Tibial nerve (tissue), 4 donors: ENCODE data around the gene GASK1A. TPM values are rescaled to one million over a fixed set of nuclear protein-coding genes. Genes with fewer than 3 reads are reported as not detected.

Experiments
- DNase-seq, 2 donors: peaks; one replicate each; pipeline ENCODE4 v3.0.0-alpha.2; 2019; ENCODE audit warnings: low spot score in 2 of 2
- H3K27ac ChIP-seq, 4 donors: fragments of 200-600 bp; sonication (generic) in 3 of 4; one replicate each; pipeline ENCODE4 v1.5.1; 2017 to 2019; ENCODE audit warnings: mild to moderate bottlenecking in 1 of 4
- H3K27me3 ChIP-seq, 2 donors: fragments of 200-600 bp; sonication (generic) in 1 of 2; one replicate each; pipeline versions ENCODE4 v1.5.1 to v1.6.0; 2017 to 2019
- H3K36me3 ChIP-seq, 3 donors: fragments of 200-600 bp; sonication (generic); one replicate each; pipeline ENCODE4 v1.5.1; 2018 to 2019
- H3K4me1 ChIP-seq, 4 donors: fragments of 200-600 bp; sonication (generic) in 3 of 4; one replicate each; pipeline ENCODE4 v1.5.1; 2017 to 2019
- H3K4me3 ChIP-seq, 4 donors: fragments of 200-600 bp; sonication (generic) in 3 of 4; one replicate each; pipeline ENCODE4 v1.5.1; 2017 to 2019; ENCODE audit warnings: mild to moderate bottlenecking in 1 of 4, moderate library complexity in 1 of 4
- H3K9me3 ChIP-seq, 4 donors: fragments of 200-600 bp; sonication (generic) in 3 of 4; one replicate each; pipeline ENCODE4 v1.5.1; 2017 to 2019
- EP300 ChIP-seq, 2 donors: sonication (generic); formaldehyde crosslinking; IDR thresholded peaks; one replicate each; pipeline ENCODE4 v1.6.1; 2017; ENCODE audit warnings: antibody characterized with exemption in 2 of 2, mild to moderate bottlenecking in 1 of 2
- POLR2A ChIP-seq, 2 donors: fragments of 450-650 bp; IDR thresholded peaks; one replicate each; pipeline ENCODE4 v1.6.1; 2017; ENCODE audit warnings: antibody characterized with exemption in 2 of 2, mild to moderate bottlenecking in 2 of 2, moderate library complexity in 2 of 2
- WGBS, 2 donors: methylation state at CpG; one replicate each; pipeline ENCODE4 v1.1.5; 2018; 5-methylcytosine and 5-hydroxymethylcytosine counted together
- total RNA-seq, 4 donors: library from RNA; depleted of rRNA; stranded (reverse); fragments of >200 nt; gene quantifications; one replicate each; pipeline ENCODE4 v1.1.0, GENCODE V29; 2016
- TF ChIP-seq, protein P1 (sequence below), 5 experiments: fragments of 200-600 bp in 3 of 5; fragments of 450-650 bp in 2 of 5; sonication (generic) in 3 of 5; IDR thresholded peaks; one replicate each; pipeline ENCODE4 v1.5.1; 2016 to 2019; ENCODE audit warnings: antibody characterized with exemption in 5 of 5, mild to moderate bottlenecking in 3 of 5, moderate library complexity in 2 of 5

Gene GASK1A
- total RNA-seq, 4 donors from 2014 or later: 43.0 to 70.6 (median 49.5) TPM

DNA sequence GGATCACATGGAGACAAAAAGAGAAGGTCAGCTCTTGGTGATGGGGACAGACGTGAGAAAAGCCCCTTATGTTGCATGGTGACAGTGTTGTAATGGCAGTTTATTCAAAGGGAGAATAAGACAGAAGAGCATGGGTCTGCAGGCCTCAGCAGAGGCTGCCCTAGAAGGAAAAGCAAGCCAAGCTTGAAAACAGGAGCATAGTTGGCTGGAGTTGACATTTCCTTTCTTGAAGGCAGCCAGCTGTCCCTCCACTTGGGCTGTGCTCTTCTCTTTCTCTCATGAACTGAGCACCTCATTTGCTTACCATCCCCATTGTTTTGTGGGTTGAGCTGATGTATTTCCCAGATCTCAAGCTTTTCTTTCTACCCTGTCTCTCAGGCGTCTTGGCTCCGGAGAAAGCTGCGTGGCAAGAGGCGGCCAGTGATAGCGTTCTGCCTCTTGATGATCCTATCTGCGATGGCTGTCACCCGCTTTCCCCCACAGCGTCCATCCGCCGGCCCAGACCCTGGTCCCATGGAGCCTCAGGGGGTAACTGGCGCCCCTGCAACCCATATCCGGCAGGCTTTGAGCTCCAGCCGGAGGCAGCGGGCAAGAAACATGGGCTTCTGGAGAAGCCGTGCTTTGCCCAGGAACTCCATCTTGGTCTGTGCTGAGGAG is 52.9 kb downstream of the GASK1A start:
- Histone ChIP-seq H3K4me1 (peaks cover 0 to 6% (median 0%) of the 10 kb centered on the region in 4 donors), H3K36me3 (peaks cover 0 to 15% (median 0%) of the 10 kb centered on the region in 3 donors), H3K27ac (no peak overlapping the region), H3K4me3 (no peak overlapping the region), H3K27me3 (no peaks in the 10 kb centered on the region), H3K9me3 (no peaks in the 10 kb centered on the region)
- no peak for DNase-seq
- WGBS, 2 donors: 90 to 95% methylated on average over 16 of the region's 16 CpGs
- TF ChIP-seq, protein P1, sequence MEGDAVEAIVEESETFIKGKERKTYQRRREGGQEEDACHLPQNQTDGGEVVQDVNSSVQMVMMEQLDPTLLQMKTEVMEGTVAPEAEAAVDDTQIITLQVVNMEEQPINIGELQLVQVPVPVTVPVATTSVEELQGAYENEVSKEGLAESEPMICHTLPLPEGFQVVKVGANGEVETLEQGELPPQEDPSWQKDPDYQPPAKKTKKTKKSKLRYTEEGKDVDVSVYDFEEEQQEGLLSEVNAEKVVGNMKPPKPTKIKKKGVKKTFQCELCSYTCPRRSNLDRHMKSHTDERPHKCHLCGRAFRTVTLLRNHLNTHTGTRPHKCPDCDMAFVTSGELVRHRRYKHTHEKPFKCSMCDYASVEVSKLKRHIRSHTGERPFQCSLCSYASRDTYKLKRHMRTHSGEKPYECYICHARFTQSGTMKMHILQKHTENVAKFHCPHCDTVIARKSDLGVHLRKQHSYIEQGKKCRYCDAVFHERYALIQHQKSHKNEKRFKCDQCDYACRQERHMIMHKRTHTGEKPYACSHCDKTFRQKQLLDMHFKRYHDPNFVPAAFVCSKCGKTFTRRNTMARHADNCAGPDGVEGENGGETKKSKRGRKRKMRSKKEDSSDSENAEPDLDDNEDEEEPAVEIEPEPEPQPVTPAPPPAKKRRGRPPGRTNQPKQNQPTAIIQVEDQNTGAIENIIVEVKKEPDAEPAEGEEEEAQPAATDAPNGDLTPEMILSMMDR (IDR thresholded peaks at IDR 0.05): no peak
- no peak for TF ChIP-seq POLR2A (IDR thresholded peaks at IDR 0.05)

DNA sequence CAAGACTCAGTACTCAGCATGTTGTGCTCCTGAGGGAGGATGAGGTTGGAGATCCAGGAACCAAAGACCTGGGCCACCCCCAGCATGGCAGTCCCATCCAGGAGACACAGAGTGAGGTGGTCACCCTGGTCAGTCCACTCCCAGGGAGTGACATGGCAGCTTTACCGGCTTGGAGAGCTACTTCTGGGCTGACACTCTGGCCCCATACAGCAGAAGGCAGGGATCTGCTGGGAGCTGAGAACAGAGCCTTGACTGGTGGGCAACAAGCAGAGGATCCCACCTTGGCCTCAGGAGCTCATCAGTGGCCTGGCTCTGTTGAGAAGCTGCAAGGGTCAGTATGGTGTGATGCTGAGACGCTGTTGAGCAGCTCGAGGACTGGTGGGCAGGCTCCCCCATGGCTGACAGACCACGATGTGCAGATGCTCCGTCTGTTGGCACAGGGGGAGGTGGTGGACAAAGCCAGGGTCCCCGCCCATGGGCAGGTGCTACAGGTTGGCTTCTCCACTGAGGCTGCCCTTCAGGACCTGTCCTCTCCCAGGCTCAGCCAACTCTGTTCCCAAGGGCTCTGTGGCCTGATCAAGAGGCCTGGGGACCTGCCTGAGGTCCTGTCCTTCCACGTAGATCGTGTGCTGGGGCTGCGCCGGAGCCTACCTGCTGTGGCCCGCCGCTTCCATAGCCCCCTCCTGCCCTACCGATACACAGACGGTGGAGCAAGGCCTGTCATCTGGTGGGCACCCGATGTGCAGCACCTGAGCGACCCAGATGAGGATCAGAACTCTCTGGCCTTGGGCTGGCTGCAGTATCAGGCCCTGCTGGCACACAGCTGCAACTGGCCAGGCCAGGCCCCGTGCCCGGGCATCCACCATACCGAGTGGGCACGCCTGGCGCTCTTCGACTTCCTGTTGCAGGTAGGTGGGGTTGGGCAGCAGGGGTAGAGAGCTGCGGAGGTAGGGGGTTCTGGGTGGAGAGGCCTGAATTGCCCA is 53.8 kb downstream of the GASK1A start:
- Histone ChIP-seq H3K4me1 (peaks cover 0 to 6% (median 0%) of the 10 kb centered on the region in 4 donors), H3K4me3 (no peak overlapping the region), H3K9me3 (no peaks in the 10 kb centered on the region), H3K27me3 (no peaks in the 10 kb centered on the region), H3K36me3 (peaks cover 0 to 15% (median 0%) of the 10 kb centered on the region in 3 donors), H3K27ac (no peak overlapping the region)
- no peak for DNase-seq
- 91 to 94% methylated on average over 17 to 23 of the region's 23 CpGs for WGBS, 2 donors
- TF ChIP-seq POLR2A (IDR thresholded peaks at IDR 0.05) (no peak), EP300 (IDR thresholded peaks at IDR 0.05) (no peak)
- TF ChIP-seq, protein P1 (IDR thresholded peaks at IDR 0.05): no peak

DNA sequence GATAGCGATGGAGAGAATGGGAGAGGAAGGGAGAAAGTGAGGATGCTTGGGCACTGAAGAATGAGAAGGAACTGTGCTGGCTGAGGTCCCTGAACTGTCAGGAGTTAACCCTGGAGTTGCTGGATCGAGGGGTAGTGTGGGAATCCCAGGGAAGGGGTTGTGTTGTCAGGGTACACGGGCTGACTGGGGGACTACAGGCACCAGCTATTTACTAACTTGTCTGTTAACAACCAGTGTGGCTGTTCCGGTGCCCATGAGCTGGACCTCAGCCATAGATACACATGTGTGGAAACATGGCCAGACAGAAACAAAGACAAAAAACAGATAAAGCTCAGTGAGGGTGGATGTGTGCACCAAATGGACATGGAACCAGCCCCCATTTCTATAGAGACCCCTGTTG is 55.1 kb downstream of the GASK1A start:
- H3K27me3 ChIP-seq: no peaks in the 10 kb centered on the region
- no peak for DNase-seq
- 71 to 73% methylated on average over 4 of the region's 4 CpGs for WGBS, 2 donors

DNA sequence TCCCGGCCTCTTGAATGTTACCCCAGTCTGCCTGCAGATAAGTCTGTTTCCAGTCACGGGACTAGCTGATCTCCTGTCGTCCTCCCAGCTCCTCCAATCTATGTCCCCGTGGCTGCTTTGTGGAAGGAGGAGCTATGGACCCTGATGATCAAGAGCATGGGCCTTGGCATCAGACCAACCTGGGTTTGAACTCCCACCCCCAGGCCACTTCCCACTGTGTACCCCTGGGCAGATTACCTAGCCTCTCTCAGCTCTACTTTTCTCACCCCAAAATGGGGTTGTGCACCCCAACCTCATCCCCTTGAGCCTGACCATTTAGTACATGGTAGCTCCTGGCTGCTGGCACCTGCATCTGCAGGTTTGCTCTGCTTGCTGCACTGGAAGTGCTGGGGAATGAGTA is 55.8 kb downstream of the GASK1A start:
- Histone ChIP-seq H3K27ac (no peak overlapping the region), H3K4me1 (peaks cover 0 to 3% (median 0%) of the 10 kb centered on the region in 4 donors), H3K9me3 (no peaks in the 10 kb centered on the region), H3K36me3 (peaks cover 0 to 15% (median 0%) of the 10 kb centered on the region in 3 donors), H3K4me3 (no peak overlapping the region), H3K27me3 (no peaks in the 10 kb centered on the region)
- DNase-seq: no peak
- WGBS, 2 donors: 89 to 92% methylated on average over 4 of the region's 4 CpGs
- TF ChIP-seq EP300 (IDR thresholded peaks at IDR 0.05) (no peak), POLR2A (IDR thresholded peaks at IDR 0.05) (no peak)
- TF ChIP-seq, protein P1 (IDR thresholded peaks at IDR 0.05): no peak

More for the DNA sequence above, 55.1 kb downstream of the GASK1A start:
- H3K9me3 ChIP-seq: no peaks in the 10 kb centered on the region
- no peak overlapping the region for H3K27ac ChIP-seq
- no peak for TF ChIP-seq POLR2A (IDR thresholded peaks at IDR 0.05)
- TF ChIP-seq, protein P1 (IDR thresholded peaks at IDR 0.05): no peak
- TF ChIP-seq EP300 (IDR thresholded peaks at IDR 0.05): no peak
- no peak overlapping the region for H3K4me3 ChIP-seq
- peaks cover 0 to 15% (median 0%) of the 10 kb centered on the region in 3 donors for H3K36me3 ChIP-seq
- H3K4me1 ChIP-seq: peaks cover 0 to 3% (median 0%) of the 10 kb centered on the region in 4 donors
